Activated CD4-positive, alpha-beta T cell treated with anti-CD3 and anti-CD28 coated beads for 24 hours (primary cell): ENCODE results near the gene ARHGDIG.
A peak's percentile ranks its signal among the peaks of the same experiment; 100 is the strongest.

ENCODE experiments used
- DNase-seq, 2 donors: peaks; one replicate each; pipeline ENCODE4 v3.0.0-alpha.2; 2020; ENCODE audit warnings: low read depth in 2 of 2

The ARHGDIG gene

GRCh38 chr16:297832-298231, 17.4 kb downstream of the ARHGDIG start:
- DNase-seq, result no peak

DNA sequence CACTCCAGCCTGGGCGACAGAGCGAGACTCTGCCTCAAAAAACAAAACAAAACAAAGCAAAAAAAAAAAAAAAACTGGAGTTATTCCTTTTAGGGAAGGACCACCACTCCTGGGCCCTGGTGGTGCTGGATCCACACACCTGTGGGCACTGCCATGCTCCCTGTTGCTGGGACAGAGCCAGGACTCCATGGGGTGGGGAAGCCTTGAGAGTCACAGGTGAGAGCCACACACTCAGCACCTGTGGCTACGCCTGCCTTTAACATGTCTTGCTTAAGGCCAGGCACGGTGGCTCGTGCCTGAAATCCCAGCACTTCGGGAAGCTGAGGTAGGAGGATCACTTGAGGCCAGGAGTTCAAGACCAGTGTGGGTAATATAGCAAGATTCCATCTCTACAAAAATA, 20.8 kb downstream of the ARHGDIG start:
- DNase-seq, result no peak

DNA sequence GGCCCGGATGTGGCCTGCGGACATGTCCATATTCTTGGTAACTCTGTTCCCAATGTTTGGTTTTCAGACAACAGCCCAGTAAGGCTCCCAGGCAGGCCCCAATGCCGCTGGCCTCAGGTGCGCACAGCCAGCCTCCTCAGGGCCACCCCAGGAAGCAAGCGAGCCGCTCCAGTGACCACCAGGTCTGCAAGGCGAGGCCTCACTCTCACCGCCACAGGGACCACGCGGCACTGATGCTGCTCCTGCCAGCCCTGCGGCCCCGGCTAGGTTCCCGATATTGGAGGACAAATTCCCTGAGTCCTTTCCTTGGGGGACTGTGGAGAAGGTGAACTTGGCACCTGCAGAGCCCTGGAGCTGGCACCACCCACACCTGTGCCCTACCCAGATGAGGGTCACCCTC, 21.6 kb downstream of the ARHGDIG start:
- DNase-seq, result no peak

GRCh38 chr16:303760-304505, 23.5 kb downstream of the ARHGDIG start:
- DNase-seq, result no peak

DNA sequence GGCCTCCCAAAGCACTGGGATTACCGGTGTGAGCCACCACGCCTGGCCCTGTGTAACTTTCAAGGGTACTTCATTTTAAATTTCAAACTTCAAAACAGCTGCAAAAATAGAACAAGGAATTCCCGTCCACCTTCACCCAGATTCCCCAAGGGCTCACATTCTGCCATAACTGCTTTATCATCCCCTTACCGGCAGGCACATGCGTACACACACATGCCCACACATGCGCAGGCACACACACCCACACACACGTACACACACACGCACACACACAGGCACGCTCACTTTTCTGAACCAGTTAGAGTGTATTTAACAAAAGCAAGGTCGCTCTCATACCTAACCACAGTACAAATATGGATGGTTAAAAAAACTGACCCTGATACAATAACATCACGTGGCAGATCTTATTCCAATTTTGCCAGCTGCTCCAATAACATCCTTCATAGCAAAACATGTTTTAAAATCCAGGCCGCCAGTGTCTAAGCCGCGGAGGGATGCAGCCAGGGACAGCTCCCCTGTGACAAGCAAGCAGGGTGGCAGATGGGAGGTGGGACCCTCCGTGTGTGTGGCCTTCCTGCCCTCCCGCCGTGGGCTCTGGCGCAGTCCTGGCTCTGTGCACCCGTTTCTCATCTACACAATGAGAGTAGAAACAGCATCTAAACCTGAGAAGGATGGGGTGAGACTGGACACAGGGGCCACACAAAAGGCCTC, 25.7 kb downstream of the ARHGDIG start:
- DNase-seq, result no peak

GRCh38 chr16:306911-307370, 26.6 kb downstream of the ARHGDIG start:
- no peak for DNase-seq

DNA sequence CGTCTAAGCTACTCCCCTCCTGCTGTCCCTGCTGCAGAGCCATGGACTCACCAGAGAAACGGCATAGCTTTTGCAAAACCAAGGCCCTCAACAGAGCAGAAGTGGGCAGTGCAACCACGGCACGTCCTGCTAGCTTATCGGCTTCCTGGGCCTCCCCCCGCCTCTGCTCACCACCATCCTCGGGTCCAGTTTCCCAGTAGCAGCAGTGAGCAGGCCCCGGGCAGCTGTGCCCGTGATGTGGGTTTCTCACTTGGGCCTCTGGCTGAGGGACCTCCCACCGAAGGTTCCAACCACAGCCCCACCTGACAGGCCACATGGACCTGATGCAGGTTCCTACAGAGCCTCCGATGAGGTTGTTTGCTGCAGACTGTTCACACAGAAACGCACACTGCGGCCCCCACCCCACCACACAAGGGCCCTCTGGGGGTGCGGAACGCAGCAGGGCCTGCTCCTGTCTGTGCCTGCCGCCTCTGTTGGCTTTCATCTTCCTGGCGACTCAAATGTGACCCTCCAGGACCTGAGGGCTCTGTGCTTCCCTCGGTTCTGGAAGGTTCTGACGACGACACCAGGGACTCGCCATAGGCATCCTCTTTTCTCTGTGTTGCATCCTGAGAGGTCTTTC, 27.4 kb downstream of the ARHGDIG start:
- no peak for DNase-seq

DNA sequence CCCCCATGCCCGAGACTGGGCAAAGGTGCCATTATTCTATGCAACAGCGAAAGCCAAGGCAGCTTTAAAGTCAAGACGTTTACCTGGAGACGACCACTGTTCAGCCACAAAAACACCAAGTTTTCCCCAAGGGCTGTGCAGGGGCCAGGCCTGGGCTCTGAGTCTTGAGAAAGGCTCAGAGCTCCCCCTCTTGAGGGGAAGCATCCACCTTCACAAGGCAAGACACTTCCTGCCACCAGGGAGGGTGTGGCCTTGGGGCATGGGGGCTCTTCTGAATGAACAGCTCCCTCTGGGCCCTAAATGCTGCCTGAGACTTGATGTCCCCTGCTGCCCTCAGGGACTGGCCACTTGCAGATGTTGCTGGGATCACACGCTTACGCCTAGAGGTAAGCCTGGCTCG, 29.1 kb downstream of the ARHGDIG start:
- DNase-seq, result no peak

DNA sequence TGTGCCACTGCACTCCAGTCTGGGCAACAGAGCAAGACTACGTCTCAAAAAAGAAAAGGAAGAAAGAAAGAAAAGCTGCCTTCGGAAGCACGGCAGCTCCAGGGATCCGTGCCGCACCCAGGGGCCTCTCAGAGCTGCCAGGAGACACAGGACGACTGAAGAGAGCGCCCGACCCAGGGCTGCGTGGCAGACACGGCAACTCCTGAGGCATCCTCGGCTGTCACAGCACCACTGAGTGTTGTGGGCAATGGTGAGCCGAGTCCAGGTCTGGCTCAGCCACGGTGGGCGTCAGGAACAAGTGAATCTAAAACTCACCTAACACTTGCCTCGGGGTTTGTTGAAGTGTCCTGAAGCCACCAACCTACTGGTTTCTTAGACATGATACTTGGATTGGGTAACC, 31.3 kb downstream of the ARHGDIG start:
- no peak for DNase-seq

DNA sequence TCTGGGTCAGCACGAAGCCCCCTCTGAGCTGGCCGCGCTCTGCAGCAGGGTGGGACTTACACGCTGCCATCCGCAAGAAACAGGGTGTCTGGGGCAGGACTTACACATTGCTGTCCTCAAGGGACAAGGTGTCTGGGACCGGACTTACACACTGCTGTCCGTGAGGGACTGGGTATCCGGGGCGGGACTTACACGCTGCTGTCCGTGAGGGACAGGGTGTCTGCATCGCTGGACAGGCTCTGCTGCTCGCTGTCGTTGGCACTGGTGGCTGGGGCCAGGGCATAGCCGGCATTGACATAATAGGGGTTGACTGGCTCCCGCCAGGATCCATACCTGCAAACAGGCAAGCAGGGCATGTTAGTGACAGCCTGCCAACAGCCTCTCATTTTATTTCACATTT, 34.0 kb downstream of the ARHGDIG start:
- no peak for DNase-seq

- DNase-seq, result no peak
Measured at GRCh38 chr16:314795-315299, 34.5 kb downstream of the ARHGDIG start.

GRCh38 chr16:316741-317464, 36.5 kb downstream of the ARHGDIG start:
- DNase-seq, result no peak

GRCh38 chr16:317583-317982, 37.2 kb downstream of the ARHGDIG start:
- no peak for DNase-seq

DNA sequence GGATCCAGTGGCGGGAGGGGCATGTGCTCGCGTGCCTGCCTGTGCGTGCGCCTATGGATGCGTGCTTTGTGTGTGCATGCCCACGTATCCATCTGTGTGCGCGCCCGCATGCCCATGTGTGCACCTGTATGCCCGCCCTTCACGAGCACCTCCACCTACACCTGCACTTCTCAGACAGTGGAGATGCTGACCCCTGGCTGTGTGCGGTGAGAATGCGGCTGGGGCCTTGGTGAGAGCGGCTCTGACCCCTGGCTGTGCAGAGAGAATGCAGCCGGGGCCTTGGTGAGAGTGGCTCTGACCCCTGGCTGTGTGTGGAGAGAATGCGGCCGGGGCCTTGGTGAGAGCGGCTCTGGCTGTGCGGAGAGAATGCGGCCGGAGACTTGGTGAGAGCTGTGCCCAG, 38.2 kb downstream of the ARHGDIG start:
- no peak for DNase-seq

GRCh38 chr16:320206-320605, 39.8 kb downstream of the ARHGDIG start:
- no peak for DNase-seq

GRCh38 chr16:321532-321931, 41.1 kb downstream of the ARHGDIG start:
- DNase-seq, result no peak

DNA sequence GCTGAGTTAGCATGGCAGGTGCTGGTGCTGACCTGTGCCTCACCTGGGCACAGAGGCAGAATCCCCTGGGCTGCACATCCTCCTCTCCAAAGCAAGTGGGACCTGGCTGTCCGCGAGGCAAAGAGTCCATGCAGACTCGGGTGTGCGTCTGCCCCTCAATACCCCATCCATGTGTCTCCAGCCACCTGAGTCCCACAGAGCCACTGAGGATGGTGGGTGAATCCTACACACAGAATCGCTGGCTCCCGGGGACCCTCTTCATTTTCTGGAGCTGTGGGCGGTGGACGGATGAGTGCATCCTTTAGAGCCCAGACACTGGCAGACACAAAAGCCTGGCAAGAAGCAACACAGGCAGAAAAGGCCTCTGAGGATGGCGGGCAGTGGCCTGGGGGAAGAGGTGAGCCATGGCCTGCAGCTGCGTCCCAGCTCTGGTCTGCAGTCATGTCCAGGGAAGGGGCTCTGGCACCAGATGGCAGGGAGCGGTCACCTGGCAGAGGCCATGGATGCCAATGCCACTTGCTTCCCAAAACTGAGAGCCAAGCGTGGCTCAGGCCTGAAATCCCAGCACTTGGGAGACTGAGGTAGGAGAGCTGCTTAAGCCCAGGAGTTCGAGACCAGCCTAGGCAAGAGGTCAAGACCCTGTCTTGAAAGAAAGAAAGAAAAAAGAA, 42.2 kb downstream of the ARHGDIG start:
- no peak for DNase-seq

DNA sequence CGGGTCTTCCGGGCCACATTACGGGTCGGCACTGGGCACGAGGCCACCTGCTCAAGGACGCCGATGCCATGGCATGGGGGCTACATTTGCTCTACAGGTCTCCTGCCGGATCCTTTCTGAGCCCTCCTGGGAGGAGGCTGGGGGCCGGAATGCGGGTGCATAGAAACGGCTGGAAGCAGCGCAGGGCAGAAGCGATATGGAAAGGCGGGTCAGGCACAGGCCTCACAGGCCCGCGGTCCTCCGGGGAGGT, 43.7 kb downstream of the ARHGDIG start:
- DNase-seq, result no peak

GRCh38 chr16:324451-325334, 44.3 kb downstream of the ARHGDIG start:
- peak; percentile 23 to 25 for DNase-seq

DNA sequence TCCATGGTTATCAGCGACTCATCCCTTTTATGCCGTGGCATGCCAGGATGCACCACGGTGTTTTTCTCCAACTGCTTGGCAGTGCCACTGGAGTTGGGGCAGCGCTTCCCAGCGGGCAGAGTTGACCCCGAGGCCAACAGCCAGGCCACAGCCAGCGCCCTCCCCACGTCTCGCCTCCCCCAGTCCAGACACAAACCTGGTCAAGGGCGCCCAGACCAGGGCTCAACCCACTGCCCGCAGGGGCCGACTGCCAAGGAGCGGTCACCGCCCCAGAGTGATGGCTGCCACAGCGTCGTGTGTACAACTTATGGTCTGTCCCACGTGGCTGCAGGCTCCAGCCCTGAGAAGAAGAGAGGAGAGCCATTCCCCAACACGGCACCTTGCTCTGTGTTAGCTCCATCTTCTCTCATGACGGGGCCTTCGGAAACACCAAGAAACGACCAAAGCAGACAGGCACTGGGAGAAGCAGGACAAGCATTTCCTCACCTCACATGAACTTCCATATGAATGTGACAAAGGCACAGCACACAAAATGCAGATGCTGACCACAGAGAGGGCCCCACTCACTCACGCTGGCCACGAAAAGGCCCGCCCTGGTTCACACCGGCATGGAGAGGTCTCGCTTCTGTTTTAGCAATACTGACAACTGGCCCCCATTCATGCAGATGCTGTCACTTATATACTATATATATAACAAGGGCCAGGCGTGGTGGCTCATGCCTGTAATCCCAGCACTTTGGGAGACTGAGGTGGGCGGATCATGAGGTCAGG, 45.2 kb downstream of the ARHGDIG start:
- DNase-seq, result no peak
